ENCODE measurements around the gene ATP8A2.

Gene ATP8A2

DNA sequence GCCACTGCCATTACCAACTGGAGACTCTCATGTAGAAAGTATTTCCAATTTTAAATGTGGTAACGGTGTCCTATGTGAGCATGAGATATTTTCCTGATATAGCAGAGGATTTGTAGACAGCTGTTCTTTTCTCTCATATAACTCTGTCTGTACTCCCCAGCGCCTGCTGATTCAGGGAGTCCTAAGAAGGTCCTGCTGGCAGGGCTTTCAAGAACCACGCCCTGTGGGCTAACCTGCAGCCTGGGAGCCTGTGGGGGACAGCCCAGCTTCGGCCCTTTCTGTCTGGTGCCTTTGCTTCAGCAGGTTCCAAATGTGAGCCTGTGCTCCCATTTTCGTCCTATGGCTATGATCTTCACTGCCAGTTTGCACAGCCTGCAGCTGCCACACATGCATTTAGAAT, 316.8 kb downstream of the ATP8A2 start:
- no peak for DNase-seq

DNA sequence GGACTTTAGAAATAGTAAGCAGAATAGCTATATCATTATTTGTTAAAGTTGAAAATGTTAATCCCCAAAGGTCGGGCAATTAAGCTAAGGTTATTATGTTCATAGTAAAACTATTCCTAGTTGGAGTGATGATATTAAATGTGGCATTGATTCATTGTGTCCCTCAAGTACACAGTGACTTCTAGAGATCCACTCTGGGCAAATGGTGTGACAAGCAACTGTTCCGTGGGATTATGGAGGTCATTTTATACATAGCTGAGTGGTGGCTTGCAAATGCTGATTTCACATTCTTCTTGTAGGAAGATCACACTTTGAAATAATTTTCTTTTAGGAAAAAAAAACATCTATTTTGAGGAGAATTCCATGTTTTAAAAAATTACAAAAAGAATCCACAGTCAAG, 317.8 kb downstream of the ATP8A2 start:
- DNase-seq, result no peak

DNA sequence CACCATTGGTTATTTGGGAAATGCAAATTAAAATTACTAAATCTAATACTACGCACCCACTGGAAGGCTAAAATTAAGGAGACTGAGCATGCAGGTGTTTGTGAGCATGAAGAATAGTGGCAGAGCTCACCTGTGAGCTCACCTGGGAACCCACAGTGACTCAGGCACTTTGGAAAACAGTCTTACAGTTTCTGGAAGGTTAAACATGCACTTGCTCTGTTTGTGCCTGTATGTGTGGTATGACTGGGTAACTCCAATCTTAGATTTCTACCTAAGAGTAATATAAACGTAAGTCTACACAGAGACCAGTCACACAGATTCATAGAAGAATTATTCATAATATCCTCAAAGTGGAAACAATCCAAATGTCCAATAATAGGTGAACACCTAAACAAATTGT, 318.8 kb downstream of the ATP8A2 start:
- DNase-seq, result no peak

DNA sequence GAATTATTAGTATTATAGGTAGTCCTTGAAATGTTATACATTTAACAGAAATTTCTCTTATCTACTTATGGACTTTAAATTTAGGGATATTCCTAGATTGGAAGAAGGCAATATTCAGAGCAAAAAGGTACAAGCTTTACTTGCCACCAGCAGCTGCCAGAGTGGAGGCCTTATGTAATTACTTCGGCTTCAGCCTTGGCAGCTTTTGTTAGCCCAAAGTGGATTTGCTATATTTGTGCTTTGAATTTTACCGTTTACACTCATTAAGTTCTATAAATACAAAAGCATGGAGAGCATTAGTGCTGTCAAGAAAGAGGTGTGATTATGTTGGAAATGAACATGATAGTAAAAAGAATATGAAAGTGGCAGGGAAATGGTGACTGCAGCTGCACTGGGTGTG, 319.9 kb downstream of the ATP8A2 start:
- DNase-seq, result no peak

DNA sequence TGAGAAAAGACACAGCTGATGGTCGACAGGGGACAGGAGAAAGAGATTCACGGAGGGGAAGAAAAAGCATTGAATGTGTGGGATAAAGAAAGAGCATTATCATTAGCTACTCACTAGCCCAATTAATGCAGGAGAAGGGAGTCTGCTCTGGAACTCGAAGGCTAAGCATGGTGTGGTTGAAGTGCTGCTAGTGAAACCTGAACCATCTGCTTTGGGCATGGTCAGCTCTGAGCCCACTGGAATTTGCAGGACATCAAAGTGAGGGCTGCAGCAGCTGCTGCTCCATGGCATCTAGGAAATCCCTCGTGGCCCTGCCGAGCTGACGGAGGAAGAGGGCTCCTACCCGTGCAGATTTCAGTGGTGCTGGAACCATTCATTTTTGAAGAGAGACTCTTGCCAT, 320.3 kb downstream of the ATP8A2 start:
- DNase-seq, result no peak

DNA sequence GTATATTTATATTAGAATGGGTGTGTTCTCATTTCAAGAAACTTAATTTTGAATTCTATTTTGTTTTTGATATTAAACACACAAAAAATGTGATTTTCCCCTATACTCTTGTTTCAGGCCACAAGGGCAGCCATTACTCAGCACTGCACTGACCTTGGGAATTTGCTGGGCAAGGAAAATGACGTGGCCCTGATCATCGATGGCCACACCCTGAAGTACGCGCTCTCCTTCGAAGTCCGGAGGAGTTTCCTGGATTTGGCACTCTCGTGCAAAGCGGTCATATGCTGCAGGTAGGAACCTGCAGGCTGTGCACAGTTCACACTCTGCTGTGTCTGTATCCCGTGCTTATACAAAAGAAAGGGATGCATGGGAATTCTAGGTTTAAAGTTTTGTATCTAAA, 327.3 kb downstream of the ATP8A2 start:
- DNase-seq, result no peak

DNA sequence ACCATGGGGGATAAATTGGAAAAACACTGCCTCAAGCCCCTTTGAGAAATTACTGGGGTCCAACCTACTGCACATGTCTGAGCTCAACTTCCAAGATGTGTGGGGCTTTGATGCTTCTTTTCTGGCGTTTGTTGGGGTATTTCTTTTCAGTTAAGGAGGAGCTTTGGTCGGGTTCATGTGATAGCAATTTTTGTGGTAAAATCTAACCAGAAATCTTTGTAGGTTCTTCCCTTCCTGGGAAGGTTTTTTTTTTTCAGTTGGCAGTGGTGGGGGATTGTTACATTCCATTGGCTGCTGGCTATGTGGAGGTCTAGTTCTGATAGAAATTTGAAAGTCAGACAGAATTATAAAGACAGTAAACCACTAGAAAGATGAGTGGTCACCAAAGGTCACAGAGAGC, 327.8 kb downstream of the ATP8A2 start:
- no peak for DNase-seq

DNA sequence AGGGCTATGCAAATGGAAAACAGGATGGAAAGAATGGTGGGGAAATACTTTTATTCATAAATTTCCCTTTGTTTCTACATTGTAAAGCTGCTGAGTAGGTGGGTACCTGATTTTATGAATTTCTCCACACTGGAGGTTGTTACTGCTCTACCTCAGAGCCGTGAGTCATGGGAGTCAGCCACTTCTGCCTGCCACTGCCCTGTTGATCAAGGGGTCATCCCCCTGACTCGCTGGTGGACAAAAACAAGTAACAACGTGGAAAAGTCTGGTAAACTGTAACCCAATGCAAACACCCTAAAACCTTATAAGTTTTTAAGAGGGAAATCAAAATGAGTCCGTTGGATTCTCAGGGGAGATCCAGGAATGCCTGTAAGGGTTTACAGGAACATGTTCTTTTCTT, 329.5 kb downstream of the ATP8A2 start:
- no peak for DNase-seq

DNA sequence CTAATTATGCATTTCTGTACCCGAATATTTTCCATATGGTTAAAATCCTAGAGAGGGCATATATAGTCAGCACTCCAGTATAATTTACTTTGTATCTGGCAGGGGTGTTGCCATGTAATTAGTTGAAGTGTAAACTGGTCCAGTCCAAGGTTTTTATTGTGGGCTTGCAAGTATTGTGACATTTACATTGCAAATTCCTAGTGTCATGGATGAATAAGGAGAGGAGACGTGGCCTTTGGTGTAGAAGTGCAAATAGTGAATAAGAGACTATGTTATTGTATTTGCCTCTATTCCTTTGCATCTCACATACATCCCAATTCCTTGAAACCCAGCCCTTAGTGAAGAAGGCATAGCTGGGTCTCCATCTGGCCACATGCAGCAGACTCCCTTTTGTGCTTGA, 330.6 kb downstream of the ATP8A2 start:
- no peak for DNase-seq

DNA sequence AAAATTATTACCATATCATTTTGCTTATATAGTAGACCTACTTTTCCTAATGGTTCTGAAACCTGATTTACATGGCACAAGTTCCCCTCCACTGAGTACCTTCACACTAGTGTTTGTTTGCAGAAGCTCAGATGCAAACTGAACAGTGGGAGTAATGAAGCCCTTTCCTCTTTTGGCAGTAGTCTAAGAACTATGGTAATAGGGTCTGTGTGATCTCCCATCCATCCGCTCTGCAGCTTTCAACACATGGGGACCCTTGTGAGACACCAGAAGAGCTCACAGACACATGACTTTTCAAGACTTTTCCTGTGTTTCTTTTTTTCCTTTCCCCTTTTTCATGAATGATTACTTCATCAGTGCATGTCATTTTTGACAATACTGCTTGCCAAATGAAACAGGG, 336.0 kb downstream of the ATP8A2 start:
- no peak for DNase-seq

DNA sequence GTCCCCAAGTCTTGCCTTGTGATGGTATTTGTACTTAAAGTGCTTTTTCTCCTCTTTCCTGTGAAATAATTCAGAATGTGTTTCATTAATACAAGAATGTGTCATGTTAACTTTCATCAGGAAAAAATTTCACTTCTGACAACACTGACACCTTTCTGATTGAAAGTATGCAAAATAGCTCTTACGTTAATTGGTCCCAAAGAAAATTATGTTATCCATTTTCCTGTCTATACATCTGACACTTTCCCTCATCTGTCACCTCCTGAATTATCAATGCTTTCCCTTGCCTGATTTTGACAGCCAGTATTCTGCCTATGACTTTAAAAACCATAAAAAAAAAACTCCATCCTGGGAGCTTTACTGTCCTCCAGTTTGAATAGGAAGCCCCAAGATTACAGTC, 336.5 kb downstream of the ATP8A2 start:
- DNase-seq, result no peak

DNA sequence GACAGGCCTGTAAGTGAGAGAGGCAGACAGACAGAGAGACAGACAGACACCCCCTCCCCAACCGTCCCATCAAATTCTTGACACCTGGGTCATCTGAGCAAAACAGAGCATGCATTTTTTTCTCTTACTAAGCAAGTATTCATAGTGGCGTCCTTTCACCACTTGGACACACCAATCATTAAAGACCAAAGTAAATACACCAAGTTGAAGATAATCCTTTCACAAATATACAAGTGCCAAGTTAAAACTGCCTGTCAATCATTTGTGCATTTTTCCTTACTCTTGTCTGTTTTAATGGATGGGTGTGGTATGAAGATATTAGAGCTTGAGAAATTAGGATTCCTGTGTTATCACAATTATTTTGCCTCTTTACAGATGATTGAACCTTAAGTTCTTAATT, 337.3 kb downstream of the ATP8A2 start:
- no peak for DNase-seq

DNA sequence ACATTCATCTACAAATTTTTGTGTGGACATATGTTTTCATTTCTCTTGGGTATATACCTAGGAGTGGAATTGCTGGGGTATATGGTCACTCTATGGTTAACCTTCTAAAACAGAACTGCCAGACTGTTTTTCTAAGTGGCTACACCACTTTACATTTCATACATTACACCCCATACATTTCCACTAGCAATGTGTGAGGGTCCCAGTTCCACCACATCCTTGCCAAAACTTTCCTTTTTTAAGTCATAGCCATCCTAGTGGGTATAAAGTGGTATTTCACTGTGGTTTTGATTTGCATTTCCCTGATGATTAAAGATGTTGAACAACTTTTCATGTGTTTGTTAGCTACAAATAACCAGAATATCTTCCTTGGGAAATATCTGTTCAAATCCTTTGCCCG, 344.0 kb downstream of the ATP8A2 start:
- DNase-seq, result no peak

DNA sequence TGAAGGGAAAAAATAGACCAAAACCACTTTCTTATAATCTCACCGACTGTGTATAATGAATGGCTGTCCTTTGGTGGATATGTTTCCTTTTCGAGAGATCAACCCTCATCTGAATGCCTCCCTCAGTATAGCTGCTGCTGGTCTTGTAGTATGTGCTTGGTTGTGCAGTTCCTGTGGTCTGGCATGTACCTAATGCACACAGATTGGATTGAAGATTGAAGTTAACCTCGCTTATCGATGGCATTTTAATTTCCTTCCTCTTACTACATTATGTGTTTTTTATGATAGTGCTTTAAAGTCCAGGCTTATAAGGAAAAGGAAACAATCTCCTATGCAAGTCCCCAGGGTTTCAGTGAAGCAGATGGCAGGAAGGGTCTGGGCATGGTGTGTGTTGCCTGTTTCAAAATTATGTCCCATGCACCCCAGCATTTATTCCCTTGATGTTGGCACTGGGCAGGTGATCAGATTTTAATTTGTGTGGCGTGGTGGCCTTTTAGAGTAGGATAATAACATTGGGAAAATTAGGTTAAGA, 346.0 kb downstream of the ATP8A2 start:
- DNase-seq, result no peak

DNA sequence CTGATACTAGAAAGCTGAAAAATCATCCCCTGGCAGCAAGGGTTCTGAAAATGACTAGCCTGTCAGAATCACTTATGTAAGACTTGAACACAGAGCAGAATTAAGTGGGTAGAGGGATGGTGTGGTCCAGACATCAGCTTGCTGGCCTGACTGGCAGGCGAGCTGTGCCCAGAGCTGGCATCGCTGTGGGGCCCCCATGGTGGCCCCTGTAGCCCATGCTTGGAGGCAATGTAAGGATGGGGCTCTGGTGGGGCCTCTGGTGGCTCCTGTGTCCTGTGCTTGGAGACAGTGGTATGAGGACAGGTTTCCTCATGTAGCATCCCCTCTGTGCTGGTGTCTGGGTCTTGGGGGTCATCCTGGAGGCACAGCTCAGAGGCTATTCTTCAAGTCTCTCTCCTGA, 347.9 kb downstream of the ATP8A2 start:
- no peak for DNase-seq

DNA sequence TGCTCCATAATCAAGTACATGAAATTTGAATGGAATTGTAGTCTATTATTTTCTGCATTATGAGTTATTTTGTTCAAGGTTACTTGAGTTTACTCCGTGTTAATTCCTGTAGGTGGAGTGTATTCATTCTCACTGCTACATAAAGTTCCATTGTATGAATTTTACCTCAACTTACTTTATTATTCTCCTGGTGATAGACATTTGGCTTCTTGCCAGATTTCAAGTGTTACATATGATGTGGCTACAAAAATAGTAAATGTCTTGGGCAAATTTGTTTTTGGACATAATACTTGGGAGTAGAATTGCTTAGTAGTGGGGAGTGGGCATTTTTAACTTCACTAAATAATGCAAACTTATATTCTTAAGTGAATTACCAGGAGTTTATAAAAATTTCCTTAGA, 351.1 kb downstream of the ATP8A2 start:
- DNase-seq, result no peak

DNA sequence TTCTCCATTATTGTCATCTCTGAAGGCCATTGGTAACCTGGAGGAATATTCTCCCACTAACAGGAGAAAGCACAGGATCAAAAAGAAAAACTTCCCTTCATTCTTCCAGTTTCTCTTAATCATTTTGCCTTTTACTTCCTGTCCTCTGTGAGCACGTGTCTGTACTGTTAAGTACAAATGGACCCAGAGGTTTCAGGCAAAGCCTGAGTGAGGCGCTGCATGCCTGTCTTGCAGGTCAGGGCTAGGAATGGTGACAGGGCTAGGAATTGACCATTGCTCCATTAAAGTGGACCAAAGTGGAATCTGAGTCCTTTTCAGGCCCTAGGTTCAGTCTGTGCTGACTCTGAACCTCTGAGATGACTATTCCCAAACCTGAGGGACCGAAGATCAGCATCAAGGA, 353.3 kb downstream of the ATP8A2 start:
- DNase-seq, result no peak

DNA sequence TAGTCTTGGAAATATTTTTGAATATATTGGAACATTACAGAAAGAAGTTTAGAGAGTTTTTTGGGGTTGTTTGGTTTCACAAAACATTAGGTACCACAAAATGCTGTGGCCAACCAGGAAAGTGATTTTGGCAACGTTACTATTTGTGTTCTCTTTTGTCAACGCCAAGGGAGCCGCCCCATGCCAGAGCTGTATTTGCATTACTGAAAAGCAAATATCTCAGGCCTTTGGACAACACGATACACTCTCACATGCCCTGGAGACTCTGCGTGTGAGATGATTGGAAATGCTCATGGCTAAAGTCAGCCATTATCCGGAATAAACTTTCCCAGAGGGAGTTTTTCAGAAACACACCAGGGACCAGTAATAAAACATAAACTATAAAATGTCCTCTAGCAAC, 355.5 kb downstream of the ATP8A2 start:
- DNase-seq, result no peak

DNA sequence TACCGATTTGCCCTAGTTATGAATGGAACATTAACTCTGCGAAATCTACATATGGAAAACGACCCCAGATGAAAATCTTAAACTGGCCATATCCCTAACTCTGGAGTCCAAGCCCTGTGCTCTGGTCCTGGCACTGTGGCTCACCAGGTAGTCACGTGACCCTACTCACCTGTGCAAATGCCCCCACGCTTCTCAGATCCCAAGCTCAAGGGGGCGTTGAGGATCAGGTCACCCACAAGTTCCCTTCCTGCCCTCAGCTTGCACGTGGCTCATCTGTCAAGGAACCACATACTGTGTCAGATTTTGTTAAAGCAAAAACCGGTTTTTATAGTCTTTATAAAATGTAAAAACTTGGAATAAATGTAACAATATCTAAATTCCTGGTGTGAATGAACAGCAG, 356.0 kb downstream of the ATP8A2 start:
- no peak for DNase-seq

DNA sequence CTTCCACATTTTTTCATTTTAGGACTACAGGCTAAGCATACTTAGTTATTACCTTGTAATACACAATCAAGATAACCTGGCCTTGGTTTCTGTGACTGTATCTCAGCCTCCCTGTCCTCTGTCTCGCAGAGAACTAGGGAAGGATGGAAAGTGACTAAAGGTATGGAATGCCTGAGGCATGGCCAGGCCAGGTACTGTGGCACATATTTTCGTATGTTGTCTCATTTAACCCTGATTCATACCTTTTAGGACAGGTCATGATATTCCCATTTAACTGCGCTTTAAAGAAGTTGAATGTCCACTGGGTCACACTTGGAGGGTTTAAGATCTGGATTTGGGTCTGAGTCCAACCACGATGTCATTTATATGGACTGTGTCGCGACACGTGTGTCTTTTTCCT, 357.4 kb downstream of the ATP8A2 start:
- no peak for DNase-seq

DNA sequence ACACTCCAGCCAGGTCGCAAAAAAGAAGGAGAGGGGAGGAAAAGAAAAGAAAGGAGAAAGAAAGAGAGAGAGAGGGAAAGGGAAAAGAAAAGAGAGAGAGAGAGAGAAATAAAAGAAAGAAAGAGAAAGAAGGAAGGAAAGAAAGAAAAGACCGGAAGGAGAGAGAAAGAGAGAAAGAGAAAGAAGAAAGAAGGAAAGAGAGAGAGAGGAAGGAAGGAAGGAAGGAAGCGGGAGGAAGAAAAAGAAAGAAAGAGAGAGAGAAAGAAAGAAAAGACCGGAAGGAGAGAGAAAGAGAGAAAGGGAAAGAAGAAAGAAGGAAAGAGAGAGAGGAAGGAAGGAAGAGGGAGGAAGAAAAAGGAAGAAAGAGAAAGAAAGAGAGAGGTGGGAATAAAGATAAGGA, 359.3 kb downstream of the ATP8A2 start:
- no peak for DNase-seq

DNA sequence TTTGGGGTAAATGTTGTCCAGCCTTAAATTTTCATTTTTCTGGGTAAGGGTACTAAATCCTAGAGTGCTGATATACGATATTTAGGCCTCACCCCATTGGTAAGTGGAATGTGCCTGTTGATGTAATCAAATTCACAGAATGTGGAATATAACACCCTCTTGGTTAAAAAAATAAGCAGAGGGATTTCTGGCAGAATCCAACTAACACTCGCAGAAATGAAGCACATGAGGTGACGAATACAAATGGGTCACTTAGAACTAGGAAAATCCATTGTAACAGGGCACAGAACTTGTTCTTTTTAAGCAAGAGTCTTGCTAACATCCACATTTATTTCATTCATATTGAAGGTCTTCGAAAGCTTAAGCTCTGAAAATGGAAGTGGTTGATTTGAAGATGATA, 359.8 kb downstream of the ATP8A2 start:
- no peak for DNase-seq

DNA sequence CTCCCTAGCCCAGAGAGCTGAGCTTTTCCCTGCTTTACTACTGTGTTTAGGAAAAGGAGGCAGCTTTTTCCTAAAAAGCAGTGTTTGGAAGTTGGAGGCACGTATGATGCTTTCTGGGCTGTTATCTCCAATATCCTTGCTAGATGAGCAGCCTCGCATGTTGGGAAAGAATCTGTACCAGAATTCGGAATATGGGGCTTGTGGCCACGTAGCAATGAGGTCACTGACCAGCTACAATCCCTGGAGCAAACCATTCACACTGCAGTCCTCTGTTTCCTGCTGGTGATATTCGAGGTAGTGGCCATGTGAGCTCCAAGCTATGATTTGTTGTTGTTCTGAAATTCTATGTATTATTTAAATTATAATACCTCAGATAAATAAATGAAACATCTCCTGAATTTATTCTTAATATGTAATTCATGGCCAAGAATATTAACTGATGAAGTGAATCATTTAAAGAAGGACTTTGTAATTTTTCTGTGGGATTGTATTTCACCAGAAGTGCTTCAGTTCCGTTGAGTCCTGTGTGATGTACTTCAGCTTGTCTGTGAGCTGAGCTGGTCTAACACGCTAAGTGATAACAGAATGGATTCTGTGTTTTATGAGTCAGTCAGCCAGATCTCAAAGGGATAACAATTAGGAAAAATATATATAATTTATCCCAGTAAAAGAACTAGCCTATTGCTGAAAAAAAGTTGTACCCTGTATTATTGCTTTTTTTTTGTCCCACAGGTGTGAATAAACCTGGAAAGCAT, 360.5 kb downstream of the ATP8A2 start:
- no peak for DNase-seq

DNA sequence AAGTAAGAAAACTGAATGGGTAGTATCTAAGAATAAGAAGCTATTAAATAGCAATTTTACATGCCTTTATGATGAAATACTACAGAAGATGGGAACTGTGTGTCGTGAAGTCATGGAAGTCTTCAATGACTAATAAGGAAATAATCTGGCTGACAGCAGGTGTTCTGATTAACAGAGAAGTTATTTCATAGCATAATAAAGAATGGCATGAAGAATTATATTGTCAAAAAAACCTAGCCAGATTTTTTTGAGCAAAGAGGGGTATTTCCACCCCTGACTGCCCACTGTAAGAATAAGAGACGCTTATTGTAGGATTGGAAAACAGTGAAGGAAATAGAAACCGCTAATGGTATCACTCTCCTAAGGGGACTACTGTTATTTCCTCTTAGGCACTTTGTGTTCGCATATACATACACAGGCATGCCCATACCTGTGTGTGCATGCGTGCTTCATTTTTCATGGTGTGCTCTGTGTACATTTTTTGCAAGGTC, 361.3 kb downstream of the ATP8A2 start:
- no peak for DNase-seq
